GM23248 (cell line): ENCODE results near the gene HMGCL.

ENCODE experiments used
- EZH2 ChIP-seq: fragments of 200-600 bp; sonication (generic); IDR thresholded peaks from 2 replicates; pipeline ENCODE4 v1.6.1; 2018; ENCODE audit warnings: antibody characterized with exemption, mild to moderate bottlenecking; ENCODE audit not compliant: insufficient read depth, poor library complexity, severe bottlenecking
- EZH2phosphoT487 ChIP-seq: fragments of 200-600 bp; sonication (generic); IDR thresholded peaks from 2 replicates; pipeline ENCODE4 v1.6.1; 2018; ENCODE audit warnings: antibody characterized with exemption, moderate library complexity, mild to moderate bottlenecking, low read depth; ENCODE audit not compliant: insufficient read depth

GRCh38 chr1:23787701-23788100 lies 37.5 kb downstream of the HMGCL start:
- TF ChIP-seq EZH2 (no peak), EZH2phosphoT487 (no peak)
